Stimulated activated CD8-positive, alpha-beta memory T cell treated with anti-CD3 and anti-CD28 coated beads, Interleukin-7, amount 100 ng/mL, for 24 hours (primary cell): ENCODE measurements around the gene LY9.
"Not testable (repeated sequence)": the region's sequence is repeated elsewhere in the genome, so short reads cannot be mapped to it uniquely, and the experiment has no call there.

Experiments
- DNase-seq: peaks from one replicate; pipeline ENCODE4 v3.0.0-alpha.2; 2020; ENCODE audit warnings: low read depth

LY9 gene

GRCh38 chr1:160774886-160775719, 20.9 kb upstream of the LY9 start:
- DNase-seq = no peak

DNA sequence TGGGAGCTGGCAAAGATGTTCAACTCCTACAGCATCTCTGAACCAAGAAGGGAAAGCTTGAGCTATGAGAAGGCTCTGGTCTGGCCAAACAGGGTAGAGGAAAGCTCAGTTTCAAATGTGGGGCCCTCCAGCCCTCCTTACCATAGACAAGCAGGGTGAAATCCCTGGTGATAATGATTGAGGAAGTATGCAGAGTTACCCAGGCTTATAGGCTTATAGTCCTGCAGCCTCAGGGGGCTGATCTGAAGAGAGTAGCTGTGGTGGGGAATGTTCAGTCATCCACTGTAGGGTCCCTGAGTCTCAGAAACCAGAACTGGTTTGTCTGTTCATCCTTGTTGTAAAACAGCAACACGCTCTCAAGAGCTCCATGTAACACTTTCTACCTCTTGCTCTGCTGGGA, 19.8 kb upstream of the LY9 start:
- DNase-seq = no peak

GRCh38 chr1:160777486-160778089, 18.4 kb upstream of the LY9 start:
- DNase-seq = no peak

GRCh38 chr1:160778976-160779375, 17.0 kb upstream of the LY9 start:
- no peak for DNase-seq

DNA sequence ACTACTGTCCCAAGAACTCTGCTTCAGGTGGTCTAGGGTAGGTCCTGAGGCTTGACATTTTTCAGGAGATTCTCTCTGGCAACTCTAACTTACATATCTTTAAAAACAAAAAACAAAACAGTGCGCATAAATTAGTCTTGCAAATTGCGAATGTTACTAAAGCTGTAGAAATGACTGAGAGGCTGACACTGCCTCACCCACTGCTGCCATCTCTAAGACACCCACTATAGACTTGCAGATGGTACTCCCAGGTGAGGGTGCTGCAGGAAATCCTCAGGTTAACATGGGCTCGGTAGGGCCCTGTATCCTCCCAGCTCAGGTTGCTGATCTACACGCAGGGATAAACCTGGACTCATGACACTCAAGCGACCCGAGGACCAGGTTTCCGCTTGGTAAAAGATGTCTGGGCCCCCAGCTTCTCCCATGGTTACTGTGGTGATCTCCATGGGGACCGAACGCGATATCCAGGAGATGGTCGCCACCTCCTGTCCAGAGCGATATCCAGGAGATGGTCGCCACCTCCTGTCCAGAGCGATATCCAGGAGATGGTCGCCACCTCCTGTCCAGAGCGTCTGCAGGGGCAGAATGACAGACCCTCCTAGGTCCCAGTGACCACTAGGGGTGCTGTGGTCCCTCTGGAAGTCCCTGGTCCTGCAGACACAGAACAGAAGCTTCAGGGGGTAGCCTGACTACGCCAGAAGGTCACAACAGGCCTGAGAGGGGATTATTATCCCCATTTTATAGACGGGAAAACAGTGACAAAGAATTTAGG, 16.2 kb upstream of the LY9 start:
- DNase-seq = no peak

DNA sequence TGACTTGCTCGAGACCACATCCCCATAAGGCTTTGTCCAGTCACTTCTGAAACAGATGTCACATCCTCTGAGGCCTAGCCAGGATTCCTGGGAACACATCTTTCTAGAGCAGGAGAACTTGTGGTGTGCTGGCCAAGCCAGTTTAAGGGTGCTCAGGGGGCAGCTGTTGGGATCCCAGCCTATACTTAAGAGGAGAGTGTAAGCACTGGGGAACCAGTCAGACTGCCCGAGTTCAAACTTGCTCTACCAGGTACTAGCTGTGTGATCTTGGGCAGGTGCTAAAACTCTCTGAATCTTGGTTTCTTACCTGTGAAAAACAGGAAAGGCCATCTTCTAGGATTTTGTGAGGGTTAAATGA, 15.6 kb upstream of the LY9 start:
- DNase-seq = no peak

DNA sequence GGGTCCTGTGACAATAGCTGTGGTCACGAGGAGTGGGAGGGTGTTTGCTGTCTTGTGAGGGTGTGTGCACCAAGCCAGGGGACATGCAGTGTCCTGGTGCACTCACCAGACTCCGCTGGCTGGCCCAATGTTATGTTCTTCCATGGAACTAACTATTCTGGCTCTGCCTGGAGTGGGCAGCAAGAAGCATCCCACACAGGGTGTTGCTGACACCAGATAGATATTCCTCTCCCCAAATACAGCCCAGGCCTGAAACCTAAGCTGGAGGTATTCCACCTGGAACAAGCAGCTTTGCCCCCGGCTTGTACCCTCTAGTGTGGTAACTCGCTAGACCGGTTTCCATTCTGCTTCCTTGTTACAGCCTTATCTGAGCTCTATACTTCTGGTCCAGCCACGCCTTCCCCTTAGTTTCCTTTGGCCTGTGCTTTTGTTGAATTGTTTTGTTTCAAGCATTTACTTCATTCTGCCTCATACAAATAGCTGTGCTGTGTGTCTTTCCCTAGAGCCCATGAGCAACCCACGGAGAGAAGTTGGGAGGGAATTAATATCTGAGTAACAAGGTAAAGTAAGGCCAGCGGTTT, 14.7 kb upstream of the LY9 start:
- no peak for DNase-seq

DNA sequence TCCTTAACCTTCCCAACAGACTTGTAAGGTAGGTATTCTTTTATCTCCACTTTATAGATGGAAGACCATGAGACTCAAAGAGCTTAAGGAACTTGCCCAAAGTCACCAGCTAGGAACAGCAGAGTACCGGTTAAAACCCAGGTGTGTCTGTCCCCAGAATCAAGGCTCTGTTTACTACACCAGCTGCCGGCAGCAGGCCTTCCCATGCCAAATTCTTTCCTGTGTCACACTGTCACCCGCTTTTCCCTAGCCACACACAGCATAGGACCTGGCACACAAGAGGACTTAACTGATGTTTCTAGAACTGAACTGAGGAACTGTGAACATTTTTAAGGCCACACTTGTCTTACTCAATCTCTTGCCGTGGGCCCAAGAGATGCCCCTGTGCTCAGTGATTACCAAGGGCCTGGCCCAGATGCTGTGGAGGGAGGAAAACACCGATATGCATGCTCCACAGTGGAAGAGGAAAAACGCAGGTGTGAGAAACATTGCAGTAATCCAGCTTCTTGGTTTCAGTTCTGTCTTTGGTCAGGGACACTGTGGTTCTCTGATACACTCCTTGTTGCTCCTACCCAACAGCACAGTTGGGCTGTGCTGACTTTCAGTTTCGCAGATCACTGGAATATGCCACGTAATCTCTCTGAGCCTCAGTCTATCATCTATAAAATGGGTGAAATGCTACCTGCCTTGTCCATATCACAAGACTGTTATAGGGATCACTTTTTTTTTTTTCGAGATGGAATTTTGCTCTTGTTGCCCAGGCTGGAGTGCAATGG, 13.9 kb upstream of the LY9 start:
- DNase-seq = no peak

GRCh38 chr1:160782988-160783765, 12.8 kb upstream of the LY9 start:
- DNase-seq = not testable (repeated sequence)

DNA sequence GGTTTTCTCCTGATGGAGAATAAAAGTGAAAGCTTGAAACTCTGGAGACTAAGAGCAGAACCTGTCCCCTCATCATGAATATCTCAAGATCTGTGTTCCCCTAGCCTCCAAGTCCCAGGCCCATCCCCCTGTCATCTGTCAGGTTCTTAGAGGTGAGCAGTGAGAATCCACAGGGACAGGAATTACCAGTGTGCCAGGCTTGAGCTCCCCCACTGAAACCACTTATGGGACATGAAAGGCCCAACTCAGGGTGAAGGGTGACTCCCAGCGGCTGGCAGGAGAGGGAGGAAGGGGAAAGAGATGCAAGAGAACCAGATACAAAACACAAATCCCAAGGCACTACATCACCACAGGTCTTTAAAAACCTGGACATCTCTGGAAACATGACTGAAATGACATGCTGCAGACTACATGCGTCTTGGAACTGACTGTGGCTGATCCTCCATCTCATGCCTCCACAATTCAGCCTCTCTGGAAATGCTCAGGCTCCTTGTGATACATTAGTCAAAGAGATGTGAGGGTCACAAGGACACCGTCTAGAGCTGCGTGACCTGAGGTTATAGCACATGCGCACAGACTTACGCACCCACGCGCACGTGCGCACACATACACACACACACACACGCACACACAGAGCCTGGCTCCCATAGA, 6.8 kb upstream of the LY9 start:
- no peak for DNase-seq

DNA sequence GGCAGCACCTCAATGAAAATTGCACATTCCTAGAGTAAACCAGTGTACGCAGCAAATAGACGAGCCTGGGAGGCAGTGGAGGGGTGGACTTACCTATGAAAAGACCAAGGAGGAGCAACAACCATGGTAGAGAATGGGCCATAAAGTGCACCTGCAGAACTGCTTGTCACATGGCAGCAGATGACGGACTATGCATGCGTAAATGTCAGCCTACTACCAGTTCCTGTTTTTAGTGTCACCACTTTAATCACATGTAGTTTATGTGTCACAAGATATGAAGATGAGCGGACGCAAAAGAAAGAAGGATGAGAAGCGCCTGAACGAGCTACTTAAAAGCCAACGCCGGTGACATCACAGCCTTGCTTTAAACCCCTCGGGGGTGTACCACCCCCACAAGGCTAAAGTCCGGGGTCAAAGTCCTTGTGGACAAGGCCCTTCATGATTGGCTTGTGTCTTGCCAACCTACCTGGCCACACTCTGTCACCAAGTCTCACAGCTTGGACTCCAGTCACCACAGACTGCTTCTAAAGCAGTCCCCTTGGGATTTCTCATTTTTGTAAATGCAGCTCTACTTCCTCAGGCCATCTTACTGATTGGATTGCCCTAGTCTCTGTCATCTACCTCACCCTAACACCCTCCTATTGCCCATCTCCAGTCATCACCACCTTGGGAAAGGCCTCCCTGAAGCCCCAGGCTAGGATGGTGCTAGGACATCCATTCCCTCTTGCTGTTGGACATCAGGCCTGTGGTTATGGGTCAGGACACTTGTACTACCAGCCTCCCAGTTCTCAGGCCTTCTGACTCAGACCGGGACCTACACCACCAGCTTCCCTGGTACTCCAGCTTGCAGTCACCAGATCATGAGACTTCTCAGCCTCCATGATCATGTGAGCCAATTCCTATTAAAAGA, 6.0 kb upstream of the LY9 start:
- DNase-seq = no peak

GRCh38 chr1:160794376-160794775, 1.6 kb upstream of the LY9 start:
- DNase-seq = no peak

DNA sequence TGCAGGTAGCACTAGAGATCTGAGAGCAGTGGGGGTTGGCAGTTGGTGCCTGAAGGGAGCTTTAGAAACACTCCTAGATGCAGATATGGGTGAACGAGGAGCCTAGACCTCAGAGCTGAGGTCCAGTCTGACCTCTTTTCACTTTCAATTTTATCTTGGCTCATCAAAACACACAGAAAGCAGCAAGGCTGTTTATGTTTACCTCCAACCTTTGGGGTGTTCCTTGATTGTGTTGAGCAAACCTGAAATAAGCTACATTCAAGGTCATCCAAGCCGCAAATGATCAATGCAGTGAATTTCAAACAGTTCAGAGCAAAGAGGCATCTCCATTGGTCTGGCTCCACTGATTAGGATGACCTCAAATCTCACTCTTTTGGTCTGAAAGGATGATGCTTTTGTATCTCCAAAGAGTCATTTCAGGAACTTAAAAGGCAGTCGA, 1.3 kb downstream of the LY9 start:
- no peak for DNase-seq

DNA sequence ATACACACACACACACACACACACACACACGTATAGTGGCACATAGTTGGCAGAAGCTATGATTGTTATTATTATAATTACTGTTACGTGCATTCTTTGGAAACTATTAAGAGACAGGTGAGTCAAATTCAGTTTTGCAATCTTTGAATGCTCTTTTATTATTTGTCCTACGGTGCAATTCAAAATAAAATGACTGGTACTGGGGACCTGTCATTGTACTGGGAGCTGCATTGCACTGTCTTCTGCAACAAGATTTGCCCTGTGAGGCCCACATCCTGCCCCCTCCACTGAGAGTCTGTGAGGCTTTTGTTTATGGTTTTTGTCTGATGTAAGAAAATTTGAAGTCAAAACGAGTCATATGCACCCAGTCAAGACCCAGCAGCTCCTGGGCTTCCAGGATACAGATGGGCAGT, 1.9 kb downstream of the LY9 start:
- peak; percentile 21 for DNase-seq

DNA sequence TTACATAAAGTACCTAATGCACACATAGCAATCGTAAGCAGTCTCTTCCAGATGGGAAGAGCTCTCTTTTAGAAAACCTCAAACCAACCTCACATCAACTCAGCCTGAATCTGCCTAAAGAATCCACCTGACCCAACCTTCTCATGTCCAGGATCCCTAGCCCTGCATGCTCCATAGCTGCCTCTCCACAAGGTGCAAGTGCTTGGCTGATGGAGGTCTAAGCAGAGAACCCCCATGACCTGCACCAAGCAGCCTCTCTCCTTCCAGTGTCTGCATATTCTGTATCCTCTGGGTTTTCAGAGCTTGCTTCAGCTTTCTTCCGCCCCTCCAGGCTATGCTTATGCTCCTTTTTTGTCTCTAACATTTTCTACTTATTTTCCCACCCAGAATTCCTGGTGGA, 2.5 kb downstream of the LY9 start:
- DNase-seq = no peak

GRCh38 chr1:160799641-160800040, 3.7 kb downstream of the LY9 start:
- DNase-seq = no peak

GRCh38 chr1:160800142-160800541, 4.2 kb downstream of the LY9 start:
- no peak for DNase-seq

- DNase-seq = no peak
Measured at GRCh38 chr1:160800645-160801408, 4.9 kb downstream of the LY9 start.
